Uterus (tissue), 4 donors: ENCODE results near the gene PIK3R2. TPM values are rescaled to one million over a fixed set of nuclear protein-coding genes. Genes with fewer than 3 reads are reported as not detected.

Experiments
- DNase-seq, 2 donors: peaks; one replicate each; pipeline ENCODE4 v3.0.0-alpha.2; 2019 to 2020
- H3K27ac ChIP-seq, 2 donors: fragments of 200-600 bp; sonication (generic); 1 replicate in 1 of 2; 2 replicates in 1 of 2; pipeline ENCODE4 v1.5.1; 2016 to 2018
- H3K27me3 ChIP-seq, 2 donors: fragments of 200-600 bp; sonication (generic); one replicate each; pipeline ENCODE4 v1.5.1; 2018 to 2019; ENCODE audit warnings: control low read depth in 1 of 2
- H3K36me3 ChIP-seq, 2 donors: fragments of 200-600 bp; sonication (generic); one replicate each; pipeline ENCODE4 v1.5.1; 2019; ENCODE audit warnings: control low read depth in 1 of 2
- H3K4me1 ChIP-seq, 2 donors: fragments of 200-600 bp; sonication (generic); one replicate each; pipeline ENCODE4 v1.5.1; 2018 to 2019; ENCODE audit warnings: control low read depth in 1 of 2
- H3K4me3 ChIP-seq, 2 donors: fragments of 200-600 bp; sonication (generic); 1 replicate in 1 of 2; 2 replicates in 1 of 2; pipeline ENCODE4 v1.5.1; 2018 to 2019; ENCODE audit warnings: mild to moderate bottlenecking in 1 of 2
- H3K9me3 ChIP-seq, 2 donors: fragments of 200-600 bp; sonication (generic); one replicate each; pipeline ENCODE4 v1.5.1; 2019; ENCODE audit warnings: control low read depth in 1 of 2
- CTCF ChIP-seq, 4 experiments: fragments of 200-600 bp in 2 of 4; fragments of 450-650 bp in 2 of 4; sonication (generic) in 2 of 4; IDR thresholded peaks; one replicate each; pipeline ENCODE4 v1.5.1; 2016 to 2019; ENCODE audit warnings: antibody characterized with exemption in 4 of 4, mild to moderate bottlenecking in 2 of 4, moderate library complexity in 1 of 4
- POLR2A ChIP-seq, 2 donors: fragments of 450-650 bp; IDR thresholded peaks; one replicate each; pipeline ENCODE4 v1.6.1; 2016; ENCODE audit warnings: antibody characterized with exemption in 2 of 2, mild to moderate bottlenecking in 1 of 2, moderate library complexity in 1 of 2
- intact Hi-C: fragments of 100-400 bp; cut with DNase I; formaldehyde crosslinking; loops from one replicate; pipeline ENCODE4 v1.15.1; 2023; ENCODE audit warnings: low total_unique reads
- total RNA-seq, 4 donors: library from RNA; depleted of rRNA in 3 of 4; stranded (reverse); fragments of >200 nt in 3 of 4; gene quantifications; one replicate each; pipeline versions ENCODE4 v1.1.0 to v1.2.4, GENCODE V29; 2014 to 2023
- donor health status: DM: yes; HTN: yes; CAD: no.

Gene PIK3R2
- total RNA-seq, 4 donors from 2014 or later: 17.2 to 39.4 (median 29.7) TPM

- Histone ChIP-seq H3K27ac (no peak overlapping the region), H3K36me3 (no peaks in the 10 kb centered on the region), H3K4me3 (no peak overlapping the region), H3K4me1 (peaks cover 0 to 12% of the 10 kb centered on the region in 2 donors), H3K9me3 (no peaks in the 10 kb centered on the region), H3K27me3 (no peaks in the 10 kb centered on the region)
- intact Hi-C loops: no loop called here
- no peak for DNase-seq
- TF ChIP-seq POLR2A (IDR thresholded peaks at IDR 0.05): no peak
- no peak for TF ChIP-seq CTCF (IDR thresholded peaks at IDR 0.05)
Observed at GRCh38 chr19:18190278-18190677, 37.3 kb downstream of the PIK3R2 start.

GRCh38 chr19:18191640-18192062 lies 38.7 kb downstream of the PIK3R2 start:
- Histone ChIP-seq H3K4me1 (peaks cover 0 to 12% of the 10 kb centered on the region in 2 donors), H3K27ac (peak overlapping the region; percentile 97 to 99), H3K9me3 (no peaks in the 10 kb centered on the region), H3K4me3 (peak overlapping the region; percentile 53 to 68), H3K36me3 (no peaks in the 10 kb centered on the region), H3K27me3 (no peaks in the 10 kb centered on the region)
- TF ChIP-seq POLR2A (IDR thresholded peaks at IDR 0.05) (no peak), CTCF (IDR thresholded peaks at IDR 0.05) (no peak)
- intact Hi-C loops: no loop called here
- DNase-seq: no peak

- H3K27me3 ChIP-seq: no peaks in the 10 kb centered on the region
- peak within 1 kb of the TSS; percentile 97 to 99 for H3K27ac ChIP-seq
- TF ChIP-seq CTCF (IDR thresholded peaks at IDR 0.05) (peak in 1 of 4 experiments; percentile 39), POLR2A (IDR thresholded peaks at IDR 0.05) (peak; percentile 87 to 91)
- peaks cover 0 to 12% of the 10 kb centered on the region in 2 donors for H3K4me1 ChIP-seq
- H3K4me3 ChIP-seq: peak within 1 kb of the TSS; percentile 80 to 97
- intact Hi-C loops: no loop called here
- no peaks in the 10 kb centered on the region for H3K9me3 ChIP-seq
- peak; percentile 99 to 100 for DNase-seq
- H3K36me3 ChIP-seq: no peaks in the 10 kb centered on the region
Observed at GRCh38 chr19:18192673-18193387, 39.9 kb downstream of the PIK3R2 start, which contains the start of gene MPV17L2. TSS of gene MPV17L2 (plus strand) at chr19:18193218. CDS start at chr19:18193282, 64 bp downstream.

- H3K36me3 ChIP-seq: no peaks in the 10 kb centered on the region
- peaks cover 0 to 12% of the 10 kb centered on the region in 2 donors for H3K4me1 ChIP-seq
- DNase-seq: peak in 1 of 2 donors; percentile 34
- TF ChIP-seq CTCF (IDR thresholded peaks at IDR 0.05) (no peak), POLR2A (IDR thresholded peaks at IDR 0.05) (no peak)
- intact Hi-C loops: no loop called here
- H3K27me3 ChIP-seq: no peaks in the 10 kb centered on the region
- peak overlapping the region; percentile 80 to 97 for H3K4me3 ChIP-seq
- no peaks in the 10 kb centered on the region for H3K9me3 ChIP-seq
- H3K27ac ChIP-seq: peak overlapping the region; percentile 77 to 88
Observed at GRCh38 chr19:18193388-18194180, 40.6 kb downstream of the PIK3R2 start.

- Histone ChIP-seq H3K36me3 (no peaks in the 10 kb centered on the region), H3K9me3 (no peaks in the 10 kb centered on the region), H3K27ac (peak overlapping the region in 1 of 2 donors; percentile 63), H3K4me3 (peak overlapping the region; percentile 80 to 97), H3K27me3 (no peaks in the 10 kb centered on the region), H3K4me1 (peaks cover 0 to 12% of the 10 kb centered on the region in 2 donors)
- intact Hi-C loops: no loop called here
- TF ChIP-seq CTCF (IDR thresholded peaks at IDR 0.05): no peak
- TF ChIP-seq POLR2A (IDR thresholded peaks at IDR 0.05): no peak
- no peak for DNase-seq
Observed at GRCh38 chr19:18194181-18194530, 41.2 kb downstream of the PIK3R2 start.
